B cell (primary cell): ENCODE measurements around the gene PFDN1.

Experiments
- CTCF ChIP-seq: fragments of 200-600 bp; IDR thresholded peaks from one replicate; pipeline ENCODE4 v1.8.0; 2022; ENCODE audit warnings: antibody characterized with exemption, mild to moderate bottlenecking
- EZH2 ChIP-seq: IDR thresholded peaks from 2 replicates; pipeline ENCODE4 v1.6.1; 2012; ENCODE audit warnings: borderline replicate concordance, low read depth, mild to moderate bottlenecking, moderate library complexity, low read length; ENCODE audit not compliant: insufficient read depth, poor library complexity, severe bottlenecking

GRCh38 chr5:140215276-140215675 lies 87.6 kb downstream of the PFDN1 start:
- TF ChIP-seq CTCF = no peak
- no peak for TF ChIP-seq EZH2
